ENCODE data around the gene KIAA1671.

GRCh38 chr22:25207553-25208157 lies 255.1 kb downstream of the KIAA1671 start:
- no peak for TF ChIP-seq CTCF (IDR thresholded peaks at IDR 0.05 in 4 of 5, conservative IDR thresholded peaks at IDR 0.05 in 1 of 5)
- TF ChIP-seq POLR2A (IDR thresholded peaks at IDR 0.05): no peak
